A673 (cell line): ENCODE measurements around the gene SCEL. TPM values are rescaled to one million over a fixed set of nuclear protein-coding genes. Genes with fewer than 3 reads are reported as not detected.

Experiments
- BruUV-seq: library from RNA; stranded (reverse); fragments of 400-500 nt; replicated peaks from 2 replicates; lab custom pipeline; 2021; lab: Mats Ljungman, UMichigan
- CTCF ChIA-PET: fragments of 300-600 bp; sonication (Branson Sonifier 250); formaldehyde crosslinking; loops from one replicate; lab custom pipeline; 2022; ENCODE audit warnings: antibody characterized with exemption; lab: Charles Lee
- POLR2A ChIA-PET: fragments of 300-600 bp; sonication (Branson Sonifier 250); formaldehyde crosslinking; loops from one replicate; lab custom pipeline; 2022; ENCODE audit warnings: antibody characterized with exemption; ENCODE audit not compliant: low non-redundant PET; lab: Charles Lee
- DNase-seq: peaks from one replicate; pipeline ENCODE4 v3.0.0-alpha.2; 2015; ENCODE audit warnings: low spot score
- H3K27ac ChIP-seq: fragments of 200-600 bp; sonication (generic); 2 replicates; pipeline ENCODE4 v1.5.1; 2016; ENCODE audit warnings: mixed run types, low read depth, mild to moderate bottlenecking, mixed read lengths, antibody characterized with exemption, low read length; ENCODE audit not compliant: poor library complexity, severe bottlenecking
- H3K27me3 ChIP-seq: fragments of 200-600 bp; sonication (generic); replicated peaks from 2 replicates; pipeline ENCODE4 v1.6.1; 2017; ENCODE audit warnings: mixed run types, low read depth, mild to moderate bottlenecking, mixed read lengths, antibody characterized with exemption, low read length; ENCODE audit not compliant: insufficient read depth, poor library complexity
- H3K36me3 ChIP-seq: fragments of 200-600 bp; sonication (generic); 2 replicates; pipeline ENCODE4 v1.6.1; 2016; ENCODE audit warnings: mixed run types, mild to moderate bottlenecking, mixed read lengths, antibody characterized with exemption, low read length; ENCODE audit not compliant: insufficient read depth, poor library complexity, severe bottlenecking
- H3K4me1 ChIP-seq: fragments of 200-600 bp; sonication (generic); 2 replicates; pipeline ENCODE4 v1.6.1; 2017; ENCODE audit warnings: mixed run types, mild to moderate bottlenecking, mixed read lengths, antibody characterized with exemption, low read length; ENCODE audit not compliant: insufficient read depth, poor library complexity, severe bottlenecking
- H3K4me3 ChIP-seq: fragments of 200-600 bp; sonication (generic); 2 replicates; pipeline ENCODE4 v1.5.1; 2016; ENCODE audit warnings: low read depth, mixed run types, mild to moderate bottlenecking, mixed read lengths, low read length; ENCODE audit not compliant: poor library complexity, severe bottlenecking
- H3K9me3 ChIP-seq: fragments of 200-600 bp; sonication (generic); 2 replicates; pipeline ENCODE4 v1.6.1; 2016; ENCODE audit warnings: mixed run types, low read depth, mild to moderate bottlenecking, mixed read lengths, antibody characterized with exemption, low read length; ENCODE audit not compliant: poor library complexity, severe bottlenecking
- CTCF ChIP-seq: fragments of 300-800, 200-600 bp; sonication (generic); conservative IDR thresholded peaks from 2 replicates; pipeline ENCODE4 v1.5.1; 2017; ENCODE audit warnings: low read depth, mild to moderate bottlenecking, antibody characterized with exemption, low read length, moderate library complexity, mixed read lengths
- EZH2 ChIP-seq: fragments of 200-600 bp; sonication (generic); IDR thresholded peaks from 2 replicates; pipeline ENCODE4 v1.6.1; 2017; ENCODE audit warnings: borderline replicate concordance, low read depth, mild to moderate bottlenecking, mixed read lengths, antibody characterized with exemption, low read length; ENCODE audit not compliant: poor library complexity, severe bottlenecking
- intact Hi-C: fragments of 100-400 bp; cut with micrococcal nuclease; formaldehyde crosslinking; loops from one replicate; pipeline ENCODE4 v1.10.0; 2022; ENCODE audit not compliant: unreplicated experiment
- total RNA-seq: library from RNA; stranded (reverse); gene quantifications from 2 replicates; pipeline ENCODE4 v1.2.3, GENCODE V29; 2021

Gene SCEL
- total RNA-seq, 1 experiment from 2014 or later, result not detected

GRCh38 chr13:77511552-77511951, 24.0 kb upstream of the SCEL start:
- Histone ChIP-seq H3K4me1 (peaks cover 38% of the 10 kb centered on the region), H3K4me3 (no peak overlapping the region), H3K9me3 (peaks cover 3% of the 10 kb centered on the region), H3K27ac (no peak overlapping the region), H3K27me3 (no peaks in the 10 kb centered on the region), H3K36me3 (no peaks in the 10 kb centered on the region)
- TF ChIP-seq EZH2 (no peak), CTCF (no peak)
- no TSS peak for BruUV-seq
- POLR2A ChIA-PET, result no interaction called here
- intact Hi-C loops, result no loop called here
- DNase-seq, result no peak
- CTCF ChIA-PET, result no interaction called here

GRCh38 chr13:77513719-77514335, 21.7 kb upstream of the SCEL start:
- intact Hi-C loops, result no loop called here
- H3K4me3 ChIP-seq, result no peak overlapping the region
- ChIA-PET POLR2A (no interaction called here), CTCF (no interaction called here)
- no peak for DNase-seq
- H3K27ac ChIP-seq, result no peak overlapping the region
- no peaks in the 10 kb centered on the region for H3K36me3 ChIP-seq
- no peaks in the 10 kb centered on the region for H3K27me3 ChIP-seq
- H3K9me3 ChIP-seq, result peaks cover 3% of the 10 kb centered on the region
- TF ChIP-seq CTCF (no peak), EZH2 (no peak)
- BruUV-seq, result no TSS peak
- peaks cover 40% of the 10 kb centered on the region for H3K4me1 ChIP-seq

GRCh38 chr13:77514336-77514726, 21.2 kb upstream of the SCEL start:
- intact Hi-C loops, result no loop called here
- Histone ChIP-seq H3K27ac (no peak overlapping the region), H3K9me3 (peaks cover 3% of the 10 kb centered on the region), H3K36me3 (no peaks in the 10 kb centered on the region), H3K4me3 (no peak overlapping the region), H3K27me3 (no peaks in the 10 kb centered on the region), H3K4me1 (peaks cover 43% of the 10 kb centered on the region)
- DNase-seq, result no peak
- CTCF ChIA-PET, result no interaction called here
- POLR2A ChIA-PET, result no interaction called here
- no TSS peak for BruUV-seq
- TF ChIP-seq EZH2 (no peak), CTCF (no peak)
